HL-60 (cell line): ENCODE data around the gene ZNF236.

Source experiments
- CTCF ChIP-seq: IDR thresholded peaks from one replicate; pipeline ENCODE4 v1.5.1; 2011; ENCODE audit warnings: low read length, control low read depth, inconsistent platforms; ENCODE audit not compliant: insufficient read depth
- REST ChIP-seq: IDR thresholded peaks from 2 replicates; pipeline ENCODE4 v1.6.1; 2012; ENCODE audit warnings: low read depth; ENCODE audit not compliant: insufficient replicate concordance

- TF ChIP-seq CTCF (no peak), REST (no peak)
Measured at GRCh38 chr18:76850112-76850511, 27.8 kb downstream of the ZNF236 start.
